B cell (primary cell): ENCODE data around the gene ARL5B.

ENCODE experiments used
- CTCF ChIP-seq: fragments of 200-600 bp; IDR thresholded peaks from one replicate; pipeline ENCODE4 v1.8.0; 2022; ENCODE audit warnings: antibody characterized with exemption, mild to moderate bottlenecking
- EZH2 ChIP-seq: IDR thresholded peaks from 2 replicates; pipeline ENCODE4 v1.6.1; 2012; ENCODE audit warnings: borderline replicate concordance, low read depth, mild to moderate bottlenecking, moderate library complexity, low read length; ENCODE audit not compliant: insufficient read depth, poor library complexity, severe bottlenecking

- TF ChIP-seq CTCF (no peak), EZH2 (no peak)
Measured at GRCh38 chr10:18687706-18688105, 28.5 kb downstream of the ARL5B start.
